GM23338 (cell line): ENCODE data around the gene SMOC1.

Source experiments
- CREB1 ChIP-seq: fragments of 250-450 bp; sonication (Bioruptor Pico); IDR thresholded peaks from 2 replicates; pipeline ENCODE4 v1.5.0; 2020; ENCODE audit warnings: low read depth, mild to moderate bottlenecking, moderate library complexity
- EZH2 ChIP-seq: fragments of 200-600 bp; sonication (generic); IDR thresholded peaks from one replicate; pipeline ENCODE4 v1.8.0; 2017; ENCODE audit warnings: antibody characterized with exemption, mild to moderate bottlenecking, low read depth; ENCODE audit not compliant: unreplicated experiment
- EZH2phosphoT487 ChIP-seq: fragments of 200-600 bp; sonication (generic); IDR thresholded peaks from one replicate; pipeline ENCODE4 v1.8.1; 2018; ENCODE audit warnings: antibody characterized with exemption; ENCODE audit not compliant: unreplicated experiment
- POLR2AphosphoS5 ChIP-seq: IDR thresholded peaks from 2 replicates; pipeline ENCODE4 v1.6.1; 2016; ENCODE audit warnings: antibody characterized with exemption, low read depth
- STAT1 ChIP-seq: IDR thresholded peaks from one replicate; pipeline ENCODE4 v1.6.1; 2016; ENCODE audit warnings: antibody characterized with exemption; ENCODE audit not compliant: unreplicated experiment
- TF ChIP-seq, protein P1 (sequence below), 2 experiments: fragments of 200-600 bp in 1 of 2; sonication (generic) in 1 of 2; conservative IDR thresholded peaks; 2 replicates each; pipeline versions ENCODE4 v1.5.1 to v1.6.1; 2016 to 2017; ENCODE audit warnings: antibody characterized with exemption in 2 of 2, low read depth in 2 of 2, mild to moderate bottlenecking in 2 of 2, moderate library complexity in 1 of 2
- TF ChIP-seq, protein P2 (sequence below): IDR thresholded peaks from 2 replicates; pipeline ENCODE4 v1.6.1; 2016; ENCODE audit warnings: antibody characterized with exemption
- TF ChIP-seq, protein P3 (sequence below): IDR thresholded peaks from one replicate; pipeline ENCODE4 v1.6.1; 2018; ENCODE audit warnings: antibody characterized with exemption; ENCODE audit not compliant: unreplicated experiment

DNA sequence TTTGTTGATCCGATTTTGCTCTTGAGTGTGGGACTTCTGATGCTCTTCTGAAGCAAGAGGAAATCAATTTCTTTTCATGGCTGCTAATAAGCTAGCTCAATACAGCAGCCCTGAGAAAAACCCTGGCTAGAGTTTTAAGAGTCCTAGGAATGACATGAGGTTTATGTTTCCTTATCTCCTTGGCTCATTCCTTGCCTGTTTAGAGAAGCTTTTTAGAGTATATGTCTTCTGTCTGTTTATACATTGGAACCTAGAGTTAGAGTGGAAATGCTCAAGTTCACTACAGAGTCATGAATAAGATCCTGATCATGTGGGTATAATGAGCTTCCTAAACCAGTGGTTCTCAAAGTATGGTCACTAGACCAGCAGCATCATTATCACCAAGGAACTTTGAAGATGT is 34.5 kb downstream of the SMOC1 start:
- TF ChIP-seq, protein P1, sequence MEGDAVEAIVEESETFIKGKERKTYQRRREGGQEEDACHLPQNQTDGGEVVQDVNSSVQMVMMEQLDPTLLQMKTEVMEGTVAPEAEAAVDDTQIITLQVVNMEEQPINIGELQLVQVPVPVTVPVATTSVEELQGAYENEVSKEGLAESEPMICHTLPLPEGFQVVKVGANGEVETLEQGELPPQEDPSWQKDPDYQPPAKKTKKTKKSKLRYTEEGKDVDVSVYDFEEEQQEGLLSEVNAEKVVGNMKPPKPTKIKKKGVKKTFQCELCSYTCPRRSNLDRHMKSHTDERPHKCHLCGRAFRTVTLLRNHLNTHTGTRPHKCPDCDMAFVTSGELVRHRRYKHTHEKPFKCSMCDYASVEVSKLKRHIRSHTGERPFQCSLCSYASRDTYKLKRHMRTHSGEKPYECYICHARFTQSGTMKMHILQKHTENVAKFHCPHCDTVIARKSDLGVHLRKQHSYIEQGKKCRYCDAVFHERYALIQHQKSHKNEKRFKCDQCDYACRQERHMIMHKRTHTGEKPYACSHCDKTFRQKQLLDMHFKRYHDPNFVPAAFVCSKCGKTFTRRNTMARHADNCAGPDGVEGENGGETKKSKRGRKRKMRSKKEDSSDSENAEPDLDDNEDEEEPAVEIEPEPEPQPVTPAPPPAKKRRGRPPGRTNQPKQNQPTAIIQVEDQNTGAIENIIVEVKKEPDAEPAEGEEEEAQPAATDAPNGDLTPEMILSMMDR (conservative IDR thresholded peaks at IDR 0.05; ENCODE audit: low read depth in 2 of 2): no peak
- no peak for TF ChIP-seq CREB1 (CRISPR knock-in tag)
- no peak for TF ChIP-seq POLR2AphosphoS5
- TF ChIP-seq EZH2phosphoT487: no peak
- no peak for TF ChIP-seq EZH2
- TF ChIP-seq, protein P2, sequence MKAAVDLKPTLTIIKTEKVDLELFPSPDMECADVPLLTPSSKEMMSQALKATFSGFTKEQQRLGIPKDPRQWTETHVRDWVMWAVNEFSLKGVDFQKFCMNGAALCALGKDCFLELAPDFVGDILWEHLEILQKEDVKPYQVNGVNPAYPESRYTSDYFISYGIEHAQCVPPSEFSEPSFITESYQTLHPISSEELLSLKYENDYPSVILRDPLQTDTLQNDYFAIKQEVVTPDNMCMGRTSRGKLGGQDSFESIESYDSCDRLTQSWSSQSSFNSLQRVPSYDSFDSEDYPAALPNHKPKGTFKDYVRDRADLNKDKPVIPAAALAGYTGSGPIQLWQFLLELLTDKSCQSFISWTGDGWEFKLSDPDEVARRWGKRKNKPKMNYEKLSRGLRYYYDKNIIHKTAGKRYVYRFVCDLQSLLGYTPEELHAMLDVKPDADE: no peak
- TF ChIP-seq, protein P3, sequence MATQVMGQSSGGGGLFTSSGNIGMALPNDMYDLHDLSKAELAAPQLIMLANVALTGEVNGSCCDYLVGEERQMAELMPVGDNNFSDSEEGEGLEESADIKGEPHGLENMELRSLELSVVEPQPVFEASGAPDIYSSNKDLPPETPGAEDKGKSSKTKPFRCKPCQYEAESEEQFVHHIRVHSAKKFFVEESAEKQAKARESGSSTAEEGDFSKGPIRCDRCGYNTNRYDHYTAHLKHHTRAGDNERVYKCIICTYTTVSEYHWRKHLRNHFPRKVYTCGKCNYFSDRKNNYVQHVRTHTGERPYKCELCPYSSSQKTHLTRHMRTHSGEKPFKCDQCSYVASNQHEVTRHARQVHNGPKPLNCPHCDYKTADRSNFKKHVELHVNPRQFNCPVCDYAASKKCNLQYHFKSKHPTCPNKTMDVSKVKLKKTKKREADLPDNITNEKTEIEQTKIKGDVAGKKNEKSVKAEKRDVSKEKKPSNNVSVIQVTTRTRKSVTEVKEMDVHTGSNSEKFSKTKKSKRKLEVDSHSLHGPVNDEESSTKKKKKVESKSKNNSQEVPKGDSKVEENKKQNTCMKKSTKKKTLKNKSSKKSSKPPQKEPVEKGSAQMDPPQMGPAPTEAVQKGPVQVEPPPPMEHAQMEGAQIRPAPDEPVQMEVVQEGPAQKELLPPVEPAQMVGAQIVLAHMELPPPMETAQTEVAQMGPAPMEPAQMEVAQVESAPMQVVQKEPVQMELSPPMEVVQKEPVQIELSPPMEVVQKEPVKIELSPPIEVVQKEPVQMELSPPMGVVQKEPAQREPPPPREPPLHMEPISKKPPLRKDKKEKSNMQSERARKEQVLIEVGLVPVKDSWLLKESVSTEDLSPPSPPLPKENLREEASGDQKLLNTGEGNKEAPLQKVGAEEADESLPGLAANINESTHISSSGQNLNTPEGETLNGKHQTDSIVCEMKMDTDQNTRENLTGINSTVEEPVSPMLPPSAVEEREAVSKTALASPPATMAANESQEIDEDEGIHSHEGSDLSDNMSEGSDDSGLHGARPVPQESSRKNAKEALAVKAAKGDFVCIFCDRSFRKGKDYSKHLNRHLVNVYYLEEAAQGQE: no peak
- TF ChIP-seq STAT1: no peak
